HFF-Myc (cell line): Measurements from ENCODE around the gene SCMH1.

Experiments
- DNase-seq: peaks from one replicate; pipeline ENCODE4 v3.0.0-alpha.2; 2011; ENCODE audit warnings: low read depth; ENCODE audit errors: extremely low read depth
- H3K4me3 ChIP-seq: replicated peaks from 2 replicates; pipeline ENCODE4 v1.5.1; 2011; ENCODE audit warnings: low read depth, mild to moderate bottlenecking, control low read depth, low read length
- CTCF ChIP-seq: IDR thresholded peaks from 2 replicates; pipeline ENCODE4 v1.5.1; 2012; ENCODE audit warnings: mild to moderate bottlenecking, low read depth, low read length, control low read depth; ENCODE audit errors: missing control alignments

The SCMH1 gene

DNA sequence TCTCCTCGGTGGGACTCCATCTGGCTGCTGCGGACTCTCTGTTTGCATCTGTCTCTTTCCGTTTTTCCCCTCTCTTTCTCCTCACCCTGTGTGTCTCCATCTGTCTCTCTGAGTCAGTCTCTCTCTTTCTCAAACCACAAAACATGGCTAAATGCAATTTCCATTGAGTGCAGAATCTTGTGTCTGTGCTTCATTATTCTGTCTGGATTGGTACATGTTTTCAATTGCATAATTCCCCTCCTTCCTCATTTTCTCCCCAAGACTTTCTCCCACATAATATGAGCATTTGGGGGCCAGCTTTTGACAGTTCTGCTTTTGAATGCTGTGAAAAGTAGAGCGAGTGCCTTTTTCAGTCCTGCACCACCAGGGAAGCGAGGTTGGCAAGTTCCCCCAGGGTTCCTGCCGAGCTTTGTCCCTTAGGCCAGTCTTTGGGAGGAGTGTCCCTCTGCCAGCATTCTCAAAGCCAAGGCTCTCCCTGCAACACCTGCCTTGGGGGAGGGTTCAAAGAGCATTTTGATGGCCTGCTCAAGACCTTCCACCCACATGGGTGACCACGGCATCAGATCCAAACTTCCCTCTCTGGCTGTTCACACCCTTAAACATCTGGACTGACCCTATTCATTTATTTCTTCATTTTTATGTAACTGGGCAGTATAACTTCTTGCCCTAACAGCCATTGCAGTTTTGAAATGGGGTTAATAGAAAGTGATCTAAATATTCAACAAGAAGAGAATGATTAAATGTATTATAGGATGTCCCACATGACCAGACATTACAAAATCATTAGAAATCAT lies 32.8 kb upstream of the SCMH1 start:
- H3K4me3 ChIP-seq = no peak overlapping the region
- DNase-seq = no peak
- no peak for TF ChIP-seq CTCF

- no peak overlapping the region for H3K4me3 ChIP-seq
- DNase-seq = no peak
- no peak for TF ChIP-seq CTCF
These were observed 30.5 kb upstream of the SCMH1 start for GRCh38 chr1:41272601-41273000.

GRCh38 chr1:41268154-41268770 lies 26.2 kb upstream of the SCMH1 start:
- peak; percentile 29 for DNase-seq
- H3K4me3 ChIP-seq = no peak overlapping the region
- TF ChIP-seq CTCF = peak; percentile 89

DNA sequence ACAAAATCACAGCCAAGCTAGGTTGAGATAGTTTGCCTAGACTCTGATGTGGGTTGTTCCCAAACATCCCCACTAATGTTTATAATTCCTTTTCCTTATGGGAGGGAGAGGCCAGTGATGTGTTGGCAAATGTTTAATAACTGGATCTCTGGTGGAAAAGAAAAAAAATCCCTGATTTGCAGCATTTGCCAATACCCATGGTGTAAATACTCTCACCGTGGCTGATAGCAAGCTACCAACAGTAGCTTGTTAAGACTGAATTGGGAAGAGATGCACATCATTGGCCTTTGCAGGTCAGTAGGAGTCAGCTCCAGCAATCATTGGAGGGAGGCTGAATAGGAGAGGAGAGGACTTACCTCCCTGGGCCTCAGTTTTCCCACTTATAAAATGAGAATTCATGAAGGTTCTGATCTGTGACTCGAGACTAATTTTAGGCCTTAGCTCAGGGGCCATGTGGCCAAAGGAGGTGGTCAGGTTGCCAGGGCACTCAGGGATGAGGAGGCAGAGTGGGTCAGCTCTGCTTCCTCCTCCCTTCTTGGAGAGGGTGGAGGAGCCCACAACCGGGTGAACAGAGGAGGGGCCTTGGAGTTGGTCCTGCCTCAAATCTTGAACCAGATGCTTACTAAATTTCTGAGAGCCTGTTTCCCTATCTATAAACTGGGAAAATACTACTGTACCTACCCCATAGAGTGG lies 20.0 kb upstream of the SCMH1 start:
- DNase-seq = no peak
- no peak overlapping the region for H3K4me3 ChIP-seq
- no peak for TF ChIP-seq CTCF

DNA sequence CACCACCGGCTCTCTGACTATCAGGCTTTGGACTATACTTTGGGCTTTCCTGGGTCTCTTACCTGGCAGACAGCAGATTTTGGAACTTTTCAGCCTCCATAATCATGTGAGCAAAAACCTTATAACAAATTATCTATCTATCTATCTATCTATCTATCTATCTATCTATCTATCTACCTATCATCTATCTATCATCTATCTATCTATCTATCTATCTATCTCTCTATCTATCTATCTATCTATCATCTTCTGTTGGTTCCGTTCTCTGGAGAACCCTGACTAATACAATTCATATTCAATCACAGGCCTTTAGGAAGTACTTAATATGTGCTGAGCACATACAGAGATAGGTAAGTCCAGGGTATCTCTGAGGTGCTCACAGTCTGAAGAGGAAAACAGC lies 18.7 kb upstream of the SCMH1 start:
- no peak overlapping the region for H3K4me3 ChIP-seq
- DNase-seq = no peak
- no peak for TF ChIP-seq CTCF

DNA sequence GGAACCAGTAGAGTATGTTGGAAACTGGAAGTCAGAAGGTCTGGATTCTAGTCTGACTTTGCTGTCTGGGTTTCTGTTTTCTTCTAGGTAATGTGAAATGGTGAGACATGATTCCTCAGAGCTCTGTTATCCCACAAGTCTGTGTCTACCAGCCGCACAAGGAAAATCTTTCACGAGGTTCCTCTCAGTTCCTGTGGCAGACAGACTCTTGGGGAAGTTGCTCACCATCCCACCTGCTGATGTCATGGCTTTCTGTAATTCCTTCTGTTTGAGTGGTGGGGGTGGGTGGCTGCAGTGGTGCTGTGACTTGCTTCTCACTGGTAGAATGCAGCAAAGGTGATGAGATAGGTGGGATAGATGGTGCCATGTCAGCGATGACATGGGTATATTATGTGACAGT lies 17.1 kb upstream of the SCMH1 start:
- no peak for TF ChIP-seq CTCF
- DNase-seq = no peak
- no peak overlapping the region for H3K4me3 ChIP-seq
